Left ventricle myocardium inferior (tissue), 1 donor: ENCODE measurements around the gene AS3MT. TPM values are rescaled to one million over a fixed set of nuclear protein-coding genes. Genes with fewer than 3 reads are reported as not detected.
"Not testable (repeated sequence)": the region's sequence is repeated elsewhere in the genome, so short reads cannot be mapped to it uniquely, and the experiment has no call there.

Experiments used
- DNase-seq: peaks from one replicate; pipeline ENCODE4 v3.0.0-alpha.2; 2020
- H3K27ac ChIP-seq: fragments of 200-600 bp; replicated peaks from 2 replicates; pipeline ENCODE4 v1.8.0; 2021
- H3K27me3 ChIP-seq: fragments of 200-600 bp; 2 replicates; pipeline ENCODE4 v1.8.0; 2021; ENCODE audit warnings: low read depth
- H3K36me3 ChIP-seq: fragments of 200-600 bp; 2 replicates; pipeline ENCODE4 v1.8.0; 2021
- H3K4me1 ChIP-seq: fragments of 200-600 bp; 2 replicates; pipeline ENCODE4 v1.8.0; 2021
- H3K4me3 ChIP-seq: fragments of 200-600 bp; 2 replicates; pipeline ENCODE4 v1.8.0; 2021; ENCODE audit warnings: mild to moderate bottlenecking, moderate library complexity
- H3K9me3 ChIP-seq: fragments of 200-600 bp; replicated peaks from 2 replicates; pipeline ENCODE4 v1.8.0; 2021
- CTCF ChIP-seq: fragments of 200-600 bp; IDR thresholded peaks from 2 replicates; pipeline ENCODE4 v1.8.0; 2021; ENCODE audit warnings: antibody characterized with exemption, mild to moderate bottlenecking, borderline replicate concordance
- intact Hi-C: fragments of 100-400 bp; cut with micrococcal nuclease; formaldehyde crosslinking; loops from one replicate; pipeline ENCODE4 v1.11.0; 2022
- total RNA-seq: library from RNA; stranded (reverse); fragmentation: NEBNext Ultra II Directional; extraction: Animal tissue kit (Norgen Biotek cat#: 25700); gene quantifications from one replicate; pipeline ENCODE4 v1.2.1, GENCODE V29; 2021
- donor health status: DM: no; HTN: yes; CAD: no; lungs with severe emphysema.

The AS3MT gene
- total RNA-seq, 1 donor from 2014 or later, result 17.2 TPM

GRCh38 chr10:102837230-102837721, 32.0 kb upstream of the AS3MT start, which contains the start of gene CYP17A1:
TSS of gene CYP17A1 (minus strand) at chr10:102837413. CDS start at chr10:102837361, 52 bp downstream.
- intact Hi-C loops, result loop anchor here (10.0 kb wide), 1 partner anchor 68 kb away; no protein-coding TSS in a partner anchor
- no peak for TF ChIP-seq CTCF

GRCh38 chr10:102838276-102838927, 30.9 kb upstream of the AS3MT start:
- DNase-seq, H3K36me3 ChIP-seq, H3K27ac ChIP-seq, H3K4me3 ChIP-seq, H3K4me1 ChIP-seq: not testable (repeated sequence)
- Histone ChIP-seq H3K27me3 (peaks cover 14% of the 10 kb centered on the region), H3K9me3 (peaks cover 16% of the 10 kb centered on the region)
- intact Hi-C loops, result loop anchor here (10.0 kb wide), 1 partner anchor 66 kb away; no protein-coding TSS in a partner anchor

More at GRCh38 chr10:102837230-102837721, 32.0 kb upstream of the AS3MT start, which contains the start of gene CYP17A1:
- no peak for DNase-seq
- Histone ChIP-seq H3K9me3 (peaks cover 16% of the 10 kb centered on the region), H3K27me3 (peaks cover 14% of the 10 kb centered on the region), H3K36me3 (no peaks in the 10 kb centered on the region), H3K27ac (no peak within 1 kb of the TSS), H3K4me1 (peaks cover 9% of the 10 kb centered on the region), H3K4me3 (no peak within 1 kb of the TSS)

- DNase-seq, result no peak
- Histone ChIP-seq H3K27me3 (peaks cover 14% of the 10 kb centered on the region), H3K27ac (no peak overlapping the region), H3K4me1 (no peaks in the 10 kb centered on the region), H3K4me3 (no peak overlapping the region), H3K36me3 (no peaks in the 10 kb centered on the region), H3K9me3 (peaks cover 23% of the 10 kb centered on the region)
- intact Hi-C loops, result no loop called here
- TF ChIP-seq CTCF, result no peak
Observed at GRCh38 chr10:102841827-102842345, 27.4 kb upstream of the AS3MT start.

GRCh38 chr10:102843139-102843538, 26.1 kb upstream of the AS3MT start:
- H3K27ac ChIP-seq, intact Hi-C loops, DNase-seq, H3K4me1 ChIP-seq, H3K36me3 ChIP-seq, H3K4me3 ChIP-seq: not testable (repeated sequence)
- Histone ChIP-seq H3K27me3 (peaks cover 14% of the 10 kb centered on the region), H3K9me3 (peaks cover 18% of the 10 kb centered on the region)

- DNase-seq, intact Hi-C loops, H3K4me3 ChIP-seq, H3K4me1 ChIP-seq, H3K36me3 ChIP-seq, H3K9me3 ChIP-seq, H3K27ac ChIP-seq: not testable (repeated sequence)
- H3K27me3 ChIP-seq, result peaks cover 14% of the 10 kb centered on the region
Observed at GRCh38 chr10:102844190-102844776, 25.0 kb upstream of the AS3MT start.

GRCh38 chr10:102845352-102845902, 23.8 kb upstream of the AS3MT start:
- DNase-seq, result no peak
- intact Hi-C loops, result no loop called here
- Histone ChIP-seq H3K27me3 (peaks cover 14% of the 10 kb centered on the region), H3K4me1 (no peaks in the 10 kb centered on the region), H3K36me3 (no peaks in the 10 kb centered on the region), H3K9me3 (peaks cover 6% of the 10 kb centered on the region), H3K27ac (no peak overlapping the region), H3K4me3 (no peak overlapping the region)
- TF ChIP-seq CTCF, result no peak
